Suprapubic skin (tissue), 4 donors: ENCODE results near the gene RALGPS1. TPM values are rescaled to one million over a fixed set of nuclear protein-coding genes. Genes with fewer than 3 reads are reported as not detected.

ENCODE experiments used
- DNase-seq, 2 donors: peaks; one replicate each; pipeline ENCODE4 v3.0.0-alpha.2; 2019; ENCODE audit warnings: low spot score in 2 of 2
- H3K27ac ChIP-seq: fragments of 200-600 bp; sonication (generic); one replicate; pipeline ENCODE4 v1.5.1; 2019
- H3K27me3 ChIP-seq: fragments of 200-600 bp; sonication (generic); one replicate; pipeline ENCODE4 v1.5.1; 2019
- H3K36me3 ChIP-seq: fragments of 200-600 bp; sonication (generic); one replicate; pipeline ENCODE4 v1.5.1; 2019
- H3K4me1 ChIP-seq: fragments of 200-600 bp; sonication (generic); one replicate; pipeline ENCODE4 v1.5.1; 2019
- H3K4me3 ChIP-seq: fragments of 200-600 bp; sonication (generic); one replicate; pipeline ENCODE4 v1.5.1; 2019; ENCODE audit warnings: mild to moderate bottlenecking
- H3K9me3 ChIP-seq: fragments of 200-600 bp; sonication (generic); one replicate; pipeline ENCODE4 v1.5.1; 2019
- EP300 ChIP-seq: sonication (generic); formaldehyde crosslinking; IDR thresholded peaks from one replicate; pipeline ENCODE4 v1.6.1; 2017; ENCODE audit warnings: antibody characterized with exemption
- POLR2A ChIP-seq, 2 donors: fragments of 450-650 bp; IDR thresholded peaks; one replicate each; pipeline ENCODE4 v1.6.1; 2017; ENCODE audit warnings: antibody characterized with exemption in 2 of 2, mild to moderate bottlenecking in 2 of 2, moderate library complexity in 2 of 2
- POLR2AphosphoS5 ChIP-seq, 3 donors: sonication (generic); formaldehyde crosslinking; IDR thresholded peaks; one replicate each; pipeline ENCODE4 v1.6.1; 2017; ENCODE audit warnings: antibody characterized with exemption in 3 of 3
- WGBS: methylation state at CpG from one replicate; pipeline ENCODE4 v1.1.5; 2018; 5-methylcytosine and 5-hydroxymethylcytosine counted together
- total RNA-seq, 4 donors: library from RNA; depleted of rRNA; stranded (reverse); fragments of >200 nt; gene quantifications; one replicate each; pipeline ENCODE4 v1.1.0, GENCODE V29; 2016
- TF ChIP-seq, protein P1 (sequence below), 2 donors: fragments of 200-600 bp in 1 of 2; fragments of 450-650 bp in 1 of 2; sonication (generic) in 1 of 2; IDR thresholded peaks; one replicate each; pipeline ENCODE4 v1.5.1; 2016 to 2019; ENCODE audit warnings: antibody characterized with exemption in 2 of 2, mild to moderate bottlenecking in 1 of 2, moderate library complexity in 1 of 2

The RALGPS1 gene
- total RNA-seq, 4 donors from 2014 or later: 14.8 to 86.7 (median 21.4) TPM

DNA sequence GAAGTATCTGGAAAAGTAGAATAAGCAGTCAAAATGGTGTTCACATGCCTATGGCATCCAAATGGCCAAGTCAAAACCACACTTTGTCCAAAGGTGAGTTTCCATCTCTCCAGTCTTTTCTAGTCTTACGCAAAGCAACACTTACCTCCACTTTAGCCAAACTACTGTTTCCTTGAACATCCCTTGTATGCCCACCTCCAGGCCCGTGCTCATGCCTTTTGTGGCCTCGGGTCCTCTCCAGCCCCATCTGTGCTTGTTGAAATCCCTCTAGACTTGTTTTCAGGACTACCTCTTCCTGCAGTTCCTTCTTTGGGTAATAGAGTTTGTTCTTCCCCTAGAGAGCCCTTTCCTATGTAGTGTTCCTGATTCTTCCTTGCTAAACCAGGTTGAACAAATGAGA is 146.8 kb downstream of the RALGPS1 start:
- no peak for TF ChIP-seq EP300
- TF ChIP-seq POLR2AphosphoS5 (IDR thresholded peaks at IDR 0.05): no peak
- TF ChIP-seq, protein P1, sequence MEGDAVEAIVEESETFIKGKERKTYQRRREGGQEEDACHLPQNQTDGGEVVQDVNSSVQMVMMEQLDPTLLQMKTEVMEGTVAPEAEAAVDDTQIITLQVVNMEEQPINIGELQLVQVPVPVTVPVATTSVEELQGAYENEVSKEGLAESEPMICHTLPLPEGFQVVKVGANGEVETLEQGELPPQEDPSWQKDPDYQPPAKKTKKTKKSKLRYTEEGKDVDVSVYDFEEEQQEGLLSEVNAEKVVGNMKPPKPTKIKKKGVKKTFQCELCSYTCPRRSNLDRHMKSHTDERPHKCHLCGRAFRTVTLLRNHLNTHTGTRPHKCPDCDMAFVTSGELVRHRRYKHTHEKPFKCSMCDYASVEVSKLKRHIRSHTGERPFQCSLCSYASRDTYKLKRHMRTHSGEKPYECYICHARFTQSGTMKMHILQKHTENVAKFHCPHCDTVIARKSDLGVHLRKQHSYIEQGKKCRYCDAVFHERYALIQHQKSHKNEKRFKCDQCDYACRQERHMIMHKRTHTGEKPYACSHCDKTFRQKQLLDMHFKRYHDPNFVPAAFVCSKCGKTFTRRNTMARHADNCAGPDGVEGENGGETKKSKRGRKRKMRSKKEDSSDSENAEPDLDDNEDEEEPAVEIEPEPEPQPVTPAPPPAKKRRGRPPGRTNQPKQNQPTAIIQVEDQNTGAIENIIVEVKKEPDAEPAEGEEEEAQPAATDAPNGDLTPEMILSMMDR (IDR thresholded peaks at IDR 0.05): no peak
- no peak for TF ChIP-seq POLR2A (IDR thresholded peaks at IDR 0.05)
- no peak for DNase-seq
- H3K4me1 ChIP-seq: peaks cover 27% of the 10 kb centered on the region
- H3K27ac ChIP-seq: no peak overlapping the region
- no peaks in the 10 kb centered on the region for H3K36me3 ChIP-seq
- whole genome bisulfite sequencing: 98% methylated on average over 3 of the region's 3 CpGs
- H3K27me3 ChIP-seq: no peaks in the 10 kb centered on the region
- no peaks in the 10 kb centered on the region for H3K9me3 ChIP-seq
- H3K4me3 ChIP-seq: no peak overlapping the region

DNA sequence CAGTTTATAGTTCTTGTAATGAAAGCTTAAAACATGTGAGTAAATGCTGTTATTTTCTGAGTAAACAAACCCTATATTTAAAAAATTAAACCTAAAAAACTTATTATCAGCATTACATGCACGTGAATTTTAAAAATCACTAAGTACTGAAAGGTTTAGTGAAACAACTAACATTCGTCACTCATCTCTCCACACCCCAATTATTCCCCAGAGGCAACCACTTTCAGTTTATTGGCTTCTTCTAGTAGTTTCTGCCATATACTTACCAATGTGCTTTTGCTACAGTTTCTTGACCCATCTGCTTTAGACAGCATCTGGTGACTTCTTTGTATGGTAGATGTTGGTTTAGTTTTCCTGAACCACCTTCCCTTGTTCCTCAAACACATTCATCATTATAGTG is 149.8 kb downstream of the RALGPS1 start:
- Histone ChIP-seq H3K9me3 (no peaks in the 10 kb centered on the region), H3K27me3 (no peaks in the 10 kb centered on the region), H3K4me1 (peaks cover 16% of the 10 kb centered on the region), H3K4me3 (no peak overlapping the region), H3K27ac (no peak overlapping the region), H3K36me3 (no peaks in the 10 kb centered on the region)
- no peak for TF ChIP-seq EP300
- TF ChIP-seq POLR2A (IDR thresholded peaks at IDR 0.05): no peak
- TF ChIP-seq, protein P1 (IDR thresholded peaks at IDR 0.05): no peak
- TF ChIP-seq POLR2AphosphoS5 (IDR thresholded peaks at IDR 0.05): no peak
- no peak for DNase-seq
- WGBS: 67% methylated on average over 2 of the region's 2 CpGs

DNA sequence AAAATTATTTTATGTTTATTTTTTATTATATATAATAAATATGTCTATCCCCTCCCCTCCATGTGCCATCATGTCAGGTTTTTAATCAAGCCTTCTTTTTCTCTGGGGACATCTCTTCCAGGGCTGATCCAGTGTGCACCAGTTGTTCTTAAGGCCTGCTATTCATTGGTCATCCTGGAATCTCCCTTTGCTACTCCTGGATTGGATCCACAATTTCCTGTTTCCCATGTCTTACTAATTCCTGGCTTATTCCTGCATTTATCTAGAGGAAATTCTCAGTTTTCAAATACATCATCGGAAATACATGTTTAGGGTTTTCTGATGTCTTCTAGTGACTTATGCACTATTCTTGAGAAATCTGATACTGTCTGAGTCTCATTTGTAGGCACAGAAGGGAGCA is 151.0 kb downstream of the RALGPS1 start:
- H3K4me1 ChIP-seq: peaks cover 9% of the 10 kb centered on the region
- no peaks in the 10 kb centered on the region for H3K9me3 ChIP-seq
- TF ChIP-seq, protein P1 (IDR thresholded peaks at IDR 0.05): no peak
- no peak overlapping the region for H3K27ac ChIP-seq
- DNase-seq: no peak
- 66% methylated on average over 1 of the region's 1 CpG for WGBS
- no peaks in the 10 kb centered on the region for H3K36me3 ChIP-seq
- no peaks in the 10 kb centered on the region for H3K27me3 ChIP-seq
- H3K4me3 ChIP-seq: no peak overlapping the region

DNA sequence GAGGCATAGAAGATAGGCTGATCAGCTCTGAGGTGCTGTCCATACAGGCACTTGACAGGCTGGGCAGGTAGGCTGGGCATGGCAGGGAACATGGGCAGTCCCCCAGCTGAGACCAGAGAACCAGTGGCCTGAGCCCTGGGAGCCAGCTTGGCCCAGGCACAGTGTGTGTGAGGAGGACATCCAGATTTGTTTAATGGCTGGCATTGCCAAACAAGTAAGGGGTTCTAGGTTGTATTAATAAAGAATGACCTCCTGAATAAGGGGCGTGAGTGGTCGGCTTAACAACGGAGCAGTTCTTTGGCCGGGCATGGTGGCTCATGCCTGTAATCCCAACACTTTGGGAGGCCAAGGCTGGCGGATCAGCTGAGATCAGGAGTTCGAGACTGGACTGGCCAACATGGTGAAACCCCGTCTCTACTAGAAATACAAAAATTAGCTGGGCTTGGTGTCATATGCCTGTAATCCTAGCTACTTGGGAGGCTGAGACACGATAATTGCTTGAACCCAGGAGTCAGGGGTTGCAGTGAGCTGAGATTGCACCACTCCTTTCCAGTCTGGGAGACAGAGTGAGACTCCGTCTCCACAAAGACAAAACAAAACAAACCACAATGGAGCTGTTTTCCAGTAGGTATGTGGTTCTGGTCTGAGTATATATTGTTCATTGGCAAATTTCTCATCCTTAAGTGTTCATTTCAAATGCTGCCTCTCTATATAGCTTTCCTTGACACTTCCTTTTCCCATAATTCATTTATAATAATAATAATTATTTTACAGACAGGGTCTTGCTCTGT is 151.7 kb downstream of the RALGPS1 start:
- TF ChIP-seq POLR2AphosphoS5 (IDR thresholded peaks at IDR 0.05) (no peak), POLR2A (IDR thresholded peaks at IDR 0.05) (no peak), EP300 (no peak)
- TF ChIP-seq, protein P1 (IDR thresholded peaks at IDR 0.05): no peak
- 83% methylated on average over 9 of the region's 9 CpGs for WGBS
- Histone ChIP-seq H3K36me3 (no peaks in the 10 kb centered on the region), H3K4me3 (no peak overlapping the region), H3K27ac (no peak overlapping the region), H3K4me1 (peaks cover 9% of the 10 kb centered on the region), H3K9me3 (no peaks in the 10 kb centered on the region), H3K27me3 (no peaks in the 10 kb centered on the region)
- no peak for DNase-seq

DNA sequence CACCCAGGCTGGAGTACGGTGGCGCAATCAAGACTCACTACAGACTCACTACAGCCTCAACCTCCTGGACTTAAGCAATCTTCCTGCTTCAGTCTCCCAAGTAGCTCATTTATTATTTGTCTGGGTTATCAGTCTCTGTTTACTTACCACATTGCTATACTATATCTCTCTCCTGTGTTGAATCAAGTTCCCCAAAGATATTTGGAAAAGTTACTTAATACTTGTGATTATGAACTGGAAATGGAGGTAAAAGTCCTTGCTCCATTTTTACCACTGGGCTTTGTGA is 152.2 kb downstream of the RALGPS1 start:
- DNase-seq: no peak
- H3K27ac ChIP-seq: no peak overlapping the region
- WGBS: 91% methylated on average over 2 of the region's 2 CpGs
- no peaks in the 10 kb centered on the region for H3K27me3 ChIP-seq
- no peak for TF ChIP-seq POLR2AphosphoS5 (IDR thresholded peaks at IDR 0.05)
- TF ChIP-seq POLR2A (IDR thresholded peaks at IDR 0.05): no peak
- no peak for TF ChIP-seq EP300
- TF ChIP-seq, protein P1 (IDR thresholded peaks at IDR 0.05): no peak
- no peak overlapping the region for H3K4me3 ChIP-seq
- H3K4me1 ChIP-seq: peaks cover 9% of the 10 kb centered on the region
- no peaks in the 10 kb centered on the region for H3K9me3 ChIP-seq
- no peaks in the 10 kb centered on the region for H3K36me3 ChIP-seq
